Fibroblast of lung (primary cell): ENCODE measurements around the gene MAN1A2. TPM values are rescaled to one million over a fixed set of nuclear protein-coding genes. Genes with fewer than 3 reads are reported as not detected.

Experiments
- DNase-seq, 2 donors: peaks; one replicate each; pipeline versions ENCODE4 v3.0.0 to v3.0.0-alpha.2; 2010; ENCODE audit warnings: low read depth in 2 of 2
- H2AFZ ChIP-seq: 2 replicates; pipeline ENCODE4 v1.5.1; 2012; ENCODE audit warnings: low read length, control low read depth, inconsistent platforms
- H3K27ac ChIP-seq: 2 replicates; pipeline ENCODE4 v1.5.1; 2011; ENCODE audit warnings: low read length, control low read depth; ENCODE audit not compliant: insufficient read depth
- H3K27me3 ChIP-seq: 2 replicates; pipeline ENCODE4 v1.5.1; 2011; ENCODE audit warnings: mild to moderate bottlenecking, low read length; ENCODE audit not compliant: control insufficient read depth, insufficient read depth
- H3K36me3 ChIP-seq: 2 replicates; pipeline ENCODE4 v1.5.1; 2011; ENCODE audit warnings: low read length; ENCODE audit not compliant: control insufficient read depth, insufficient read depth
- H3K4me1 ChIP-seq: 2 replicates; pipeline ENCODE4 v1.5.1; 2011; ENCODE audit warnings: low read length; ENCODE audit not compliant: control insufficient read depth, insufficient read depth; ENCODE audit errors: extremely low read depth
- H3K4me2 ChIP-seq: 2 replicates; pipeline ENCODE4 v1.5.1; 2011; ENCODE audit warnings: low read length, control low read depth; ENCODE audit not compliant: insufficient read depth; ENCODE audit errors: extremely low read depth
- H3K4me3 ChIP-seq, 4 experiments: fragments of 200-600 bp in 1 of 4; sonication (generic) in 1 of 4; replicated peaks in 1 of 4; 2 replicates each; pipeline ENCODE4 v1.5.1; 2011 to 2016; ENCODE audit warnings: low read length in 4 of 4, low read depth in 3 of 4, mild to moderate bottlenecking in 3 of 4, control low read depth in 2 of 4, inconsistent platforms in 1 of 4, mixed read lengths in 1 of 4; ENCODE audit not compliant: insufficient read depth in 1 of 4; ENCODE audit errors: control extremely low read depth in 1 of 4
- H3K79me2 ChIP-seq: 2 replicates; pipeline ENCODE4 v1.5.1; 2012; ENCODE audit warnings: mild to moderate bottlenecking, low read length, inconsistent platforms; ENCODE audit not compliant: control insufficient read depth, insufficient read depth
- H3K9ac ChIP-seq: 2 replicates; pipeline ENCODE4 v1.5.1; 2011; ENCODE audit warnings: mild to moderate bottlenecking, low read length, control low read depth; ENCODE audit not compliant: insufficient read depth
- H3K9me3 ChIP-seq: 2 replicates; pipeline ENCODE4 v1.5.1; 2012; ENCODE audit warnings: low read depth, low read length; ENCODE audit not compliant: control insufficient read depth, insufficient read depth
- H4K20me1 ChIP-seq: 2 replicates; pipeline ENCODE4 v1.5.1; 2011; ENCODE audit warnings: low read length; ENCODE audit not compliant: control insufficient read depth, insufficient read depth; ENCODE audit errors: extremely low read depth
- CTCF ChIP-seq, 2 donors: IDR thresholded peaks in 1 of 2; conservative IDR thresholded peaks in 1 of 2; 1 replicate in 1 of 2; 2 replicates in 1 of 2; pipeline ENCODE4 v1.5.1; 2011 to 2012; ENCODE audit warnings: low read length in 2 of 2, control low read depth in 1 of 2, inconsistent platforms in 1 of 2, low read depth in 1 of 2, mild to moderate bottlenecking in 1 of 2
- EZH2 ChIP-seq: IDR thresholded peaks from 2 replicates; pipeline ENCODE4 v1.5.1; 2012; ENCODE audit warnings: low read length, control low read depth, mild to moderate bottlenecking; ENCODE audit errors: missing control alignments
- polyA plus RNA-seq, 2 donors: library from polyadenylated mRNA; depleted of rRNA in 1 of 2; stranded (reverse) in 1 of 2; unstranded in 1 of 2; fragments of >200 nt; gene quantifications; 2 replicates each; pipeline ENCODE4 v1.2.1, GENCODE V29; 2011 to 2012; ENCODE audit warnings: missing spikeins in 1 of 2
- total RNA-seq: library from RNA; depleted of rRNA; stranded (reverse); fragments of >200 nt; gene quantifications from 2 replicates; pipeline ENCODE4 v1.2.1, GENCODE V29; 2014

The MAN1A2 gene
- total and polyA plus RNA-seq, 2 donors (not counting 1 experiment from before 2014, with no cell fraction given): 41.9 to 43.6 TPM

GRCh38 chr1:117412472-117412871 is 45.2 kb downstream of the MAN1A2 start:
- Histone ChIP-seq H3K36me3 (no peaks in the 10 kb centered on the region), H3K4me3 (no peak overlapping the region), H3K27me3 (no peaks in the 10 kb centered on the region), H3K79me2 (no peaks in the 10 kb centered on the region), H2AFZ (no peak overlapping the region), H3K9ac (no peak overlapping the region), H3K4me1 (no peaks in the 10 kb centered on the region), H3K4me2 (no peak overlapping the region), H3K9me3 (no peaks in the 10 kb centered on the region), H3K27ac (no peak overlapping the region), H4K20me1 (no peaks in the 10 kb centered on the region)
- DNase-seq: no peak
- TF ChIP-seq EZH2: no peak
- TF ChIP-seq CTCF (conservative IDR thresholded peaks at IDR 0.05 in 1 of 2, IDR thresholded peaks at IDR 0.05 in 1 of 2; ENCODE audit: low read depth in 1 of 2, low read length in 2 of 2): no peak

GRCh38 chr1:117413412-117413811 is 46.2 kb downstream of the MAN1A2 start:
- Histone ChIP-seq H3K36me3 (no peaks in the 10 kb centered on the region), H3K4me2 (no peak overlapping the region), H3K4me1 (no peaks in the 10 kb centered on the region), H3K79me2 (no peaks in the 10 kb centered on the region), H3K4me3 (no peak overlapping the region), H4K20me1 (no peaks in the 10 kb centered on the region), H3K27ac (no peak overlapping the region), H2AFZ (no peak overlapping the region), H3K9ac (no peak overlapping the region), H3K9me3 (no peaks in the 10 kb centered on the region), H3K27me3 (no peaks in the 10 kb centered on the region)
- DNase-seq: no peak
- TF ChIP-seq EZH2 (no peak), CTCF (conservative IDR thresholded peaks at IDR 0.05 in 1 of 2, IDR thresholded peaks at IDR 0.05 in 1 of 2; ENCODE audit: low read depth in 1 of 2, low read length in 2 of 2) (no peak)

GRCh38 chr1:117414943-117415342 is 47.7 kb downstream of the MAN1A2 start:
- H3K27ac ChIP-seq: no peak overlapping the region
- no peak overlapping the region for H3K4me3 ChIP-seq
- no peak overlapping the region for H3K4me2 ChIP-seq
- H3K36me3 ChIP-seq: no peaks in the 10 kb centered on the region
- H3K9ac ChIP-seq: no peak overlapping the region
- H4K20me1 ChIP-seq: no peaks in the 10 kb centered on the region
- no peaks in the 10 kb centered on the region for H3K9me3 ChIP-seq
- no peak for TF ChIP-seq CTCF (conservative IDR thresholded peaks at IDR 0.05 in 1 of 2, IDR thresholded peaks at IDR 0.05 in 1 of 2; ENCODE audit: low read depth in 1 of 2, low read length in 2 of 2)
- TF ChIP-seq EZH2: no peak
- no peak overlapping the region for H2AFZ ChIP-seq
- no peaks in the 10 kb centered on the region for H3K4me1 ChIP-seq
- no peaks in the 10 kb centered on the region for H3K27me3 ChIP-seq
- no peak for DNase-seq
- no peaks in the 10 kb centered on the region for H3K79me2 ChIP-seq
